GM08714 (cell line): Measurements from ENCODE around the gene OVCA2.
"Not testable (repeated sequence)": the region's sequence is repeated elsewhere in the genome, so short reads cannot be mapped to it uniquely, and the experiment has no call there.

Experiments
- H3K4me3 ChIP-seq: fragments of 200-500 bp; sonication (Bioruptor generic); 2 replicates; pipeline ENCODE4 v1.5.1; 2014; ENCODE audit warnings: mild to moderate bottlenecking, low read length, inconsistent platforms
- ZNF274 ChIP-seq: IDR thresholded peaks from 2 replicates; pipeline ENCODE4 v1.6.1; 2012; ENCODE audit warnings: mild to moderate bottlenecking, low read depth, low read length

Gene OVCA2

GRCh38 chr17:2008332-2009126, 33.3 kb upstream of the OVCA2 start:
- no peak overlapping the region for H3K4me3 ChIP-seq
- no peak for TF ChIP-seq ZNF274

DNA sequence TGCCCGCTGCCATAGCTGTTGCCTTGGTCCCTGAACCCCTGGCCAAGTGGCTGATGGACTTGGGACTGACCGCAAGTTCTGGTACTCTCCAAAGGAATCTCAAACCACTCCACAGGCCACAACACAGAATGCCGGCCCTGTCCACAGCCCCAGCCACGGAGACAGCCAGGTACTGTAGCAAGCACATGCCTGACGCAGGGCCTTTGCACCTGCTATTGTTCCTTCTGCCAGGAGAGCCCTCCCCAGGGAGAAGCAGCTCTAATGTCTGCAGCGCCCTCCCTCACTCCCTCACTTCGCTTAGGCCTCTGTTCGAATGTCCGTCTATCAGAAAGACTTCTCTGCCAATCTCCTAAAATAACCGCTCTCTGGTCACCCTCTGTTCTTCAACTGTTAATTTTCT, 32.1 kb upstream of the OVCA2 start:
- no peak overlapping the region for H3K4me3 ChIP-seq
- TF ChIP-seq ZNF274 = no peak

- TF ChIP-seq ZNF274 = no peak
- H3K4me3 ChIP-seq = no peak overlapping the region
These were observed 30.1 kb upstream of the OVCA2 start for GRCh38 chr17:2011411-2012371.

DNA sequence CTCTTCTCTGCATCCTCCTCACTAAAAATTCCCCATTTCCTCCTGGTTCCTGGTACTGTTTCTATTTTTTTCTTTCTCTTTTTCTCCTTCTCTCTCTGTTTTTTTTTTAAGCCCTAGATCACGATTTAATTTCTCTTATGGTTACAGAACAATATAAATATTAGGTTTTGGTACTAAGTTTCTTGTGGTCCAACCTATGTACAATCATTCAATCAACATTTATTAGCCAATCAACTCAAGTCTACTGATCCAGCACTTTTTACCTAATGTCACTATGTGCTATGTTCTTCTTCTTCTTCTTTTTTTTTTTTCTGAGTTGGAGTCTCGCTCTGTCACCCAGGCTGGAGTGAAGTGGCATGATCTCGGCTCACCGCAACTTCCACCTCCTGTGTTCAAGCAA, 29.3 kb upstream of the OVCA2 start:
- no peak overlapping the region for H3K4me3 ChIP-seq
- TF ChIP-seq ZNF274 = no peak

DNA sequence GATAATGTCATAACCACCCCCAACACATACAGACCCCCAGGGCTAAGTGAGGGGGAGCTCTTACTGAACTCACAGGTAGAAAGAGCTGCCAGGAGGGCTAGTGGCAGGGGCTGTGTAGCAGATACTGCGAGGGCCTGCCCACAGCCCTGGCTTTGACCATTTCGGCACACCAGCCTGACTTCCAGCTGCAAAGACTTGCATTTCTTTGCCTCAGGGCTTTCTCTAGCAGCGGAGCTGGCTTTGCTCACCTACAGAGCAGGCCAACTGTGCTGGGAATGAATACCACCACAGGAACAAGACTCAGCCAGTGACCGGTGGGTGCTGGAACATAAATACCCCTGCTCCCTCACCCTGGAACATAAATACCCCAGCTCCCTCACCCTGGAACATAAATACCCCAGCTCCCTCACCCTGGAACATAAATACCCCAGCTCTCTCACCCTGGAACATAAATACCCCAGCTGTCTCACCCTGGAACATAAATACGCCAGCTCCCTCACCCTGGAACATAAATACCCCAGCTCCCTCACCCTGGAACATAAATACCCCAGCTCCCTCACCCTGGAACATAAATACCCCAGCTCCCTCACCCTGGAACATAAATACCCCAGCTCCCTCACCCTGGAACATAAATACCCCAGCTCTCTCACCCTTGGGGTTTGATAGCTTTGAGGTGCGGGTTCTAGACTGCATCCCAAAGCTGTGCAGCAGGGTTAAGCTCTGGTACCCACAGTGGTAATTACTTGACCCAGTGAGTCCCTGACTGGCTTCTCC, 28.4 kb upstream of the OVCA2 start:
- not testable (repeated sequence) for H3K4me3 ChIP-seq

- H3K4me3 ChIP-seq = no peak overlapping the region
- TF ChIP-seq ZNF274 = no peak
These were observed 27.9 kb upstream of the OVCA2 start for GRCh38 chr17:2013994-2014317.

GRCh38 chr17:2015314-2015713, 26.5 kb upstream of the OVCA2 start:
- no peak overlapping the region for H3K4me3 ChIP-seq
- no peak for TF ChIP-seq ZNF274

DNA sequence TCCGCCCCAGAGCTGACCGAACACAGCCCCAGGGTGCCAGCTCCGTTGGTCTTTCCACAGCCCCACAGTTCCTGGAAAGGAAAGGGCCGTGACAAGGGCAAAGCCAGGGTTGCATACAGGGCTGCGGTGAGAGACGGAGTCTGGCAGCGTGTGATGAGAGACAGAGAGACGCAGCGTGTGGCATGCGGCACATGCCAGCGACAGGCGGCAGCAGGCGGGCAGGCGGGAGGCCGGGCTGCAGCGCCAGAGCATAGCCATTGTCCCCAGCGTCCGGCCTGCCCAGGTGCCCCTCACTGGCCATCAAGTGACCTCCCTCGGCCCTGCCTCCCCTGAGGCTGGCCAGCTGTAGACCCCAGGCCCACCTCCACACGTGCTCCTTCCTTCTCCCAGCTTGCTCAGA, 25.3 kb upstream of the OVCA2 start:
- TF ChIP-seq ZNF274 = no peak
- no peak overlapping the region for H3K4me3 ChIP-seq

GRCh38 chr17:2017274-2017941, 24.4 kb upstream of the OVCA2 start:
- TF ChIP-seq ZNF274 = no peak
- H3K4me3 ChIP-seq = no peak overlapping the region

- H3K4me3 ChIP-seq = no peak overlapping the region
- TF ChIP-seq ZNF274 = no peak
These were observed 22.9 kb upstream of the OVCA2 start for GRCh38 chr17:2018716-2019510.

- no peak overlapping the region for H3K4me3 ChIP-seq
- no peak for TF ChIP-seq ZNF274
These were observed 22.1 kb upstream of the OVCA2 start for GRCh38 chr17:2019723-2020122.

- TF ChIP-seq ZNF274 = no peak
These were observed 21.1 kb upstream of the OVCA2 start for GRCh38 chr17:2020721-2021120.

DNA sequence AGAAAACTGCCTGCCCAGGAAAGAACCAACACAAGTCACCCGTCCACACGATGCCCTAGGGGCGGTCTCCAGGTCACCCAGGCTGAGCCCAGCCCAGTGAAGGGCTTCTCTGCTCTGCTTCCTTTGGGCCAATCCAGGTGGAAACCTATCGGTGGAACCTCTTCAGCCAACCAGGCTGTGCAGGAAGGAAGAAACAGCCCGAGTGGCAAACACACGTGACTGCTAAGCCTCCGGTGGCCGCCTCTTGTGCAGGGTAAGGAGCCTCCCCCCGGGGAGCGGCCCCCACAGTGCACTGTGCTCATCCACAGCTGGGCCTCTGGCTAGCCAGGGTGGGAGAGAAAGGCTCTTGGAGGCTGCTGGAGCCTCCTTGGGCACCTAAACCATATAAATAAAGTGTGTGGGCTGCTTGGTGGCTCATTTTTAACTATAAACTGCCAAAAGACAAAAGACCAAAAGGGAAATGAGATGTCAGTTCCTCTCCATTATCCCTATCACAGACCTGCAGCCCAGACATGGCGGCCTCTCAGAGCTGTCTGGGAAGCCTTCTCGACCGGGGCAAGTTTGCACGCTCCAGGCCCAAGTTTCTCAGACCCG, 19.1 kb upstream of the OVCA2 start:
- no peak for TF ChIP-seq ZNF274
- no peak overlapping the region for H3K4me3 ChIP-seq

More at GRCh38 chr17:2020721-2021120, 21.1 kb upstream of the OVCA2 start:
- no peak overlapping the region for H3K4me3 ChIP-seq
